H54 (cell line): ENCODE data around the gene SUGT1.
"Not testable (repeated sequence)": the region's sequence is repeated elsewhere in the genome, so short reads cannot be mapped to it uniquely, and the experiment has no call there.

Source experiments
- DNase-seq: peaks from one replicate; pipeline ENCODE4 v3.0.0; 2011; ENCODE audit warnings: low spot score, mixed read lengths; ENCODE audit not compliant: insufficient read length
- FAIRE-seq: peaks from 3 replicates; lab custom pipeline; 2011; peaks lifted over from hg19 to GRCh38; lab: Jason Lieb, UNC
- POLR2A ChIP-seq: IDR thresholded peaks from 2 replicates; pipeline ENCODE4 v1.6.1; 2011; ENCODE audit warnings: low read depth, mild to moderate bottlenecking, low read length

The SUGT1 gene

GRCh38 chr13:52644108-52644507, 8.5 kb upstream of the SUGT1 start:
- FAIRE-seq (no peak), DNase-seq (no peak)
- TF ChIP-seq POLR2A, result no peak

GRCh38 chr13:52646967-52647366, 5.7 kb upstream of the SUGT1 start:
- FAIRE-seq (no peak), DNase-seq (no peak)
- TF ChIP-seq POLR2A, result no peak

GRCh38 chr13:52650731-52651130, 1.9 kb upstream of the SUGT1 start:
- no peak for TF ChIP-seq POLR2A

GRCh38 chr13:52651897-52652195, 790 bp upstream of the SUGT1 start:
- FAIRE-seq (no peak), DNase-seq (peak; percentile 2)
- no peak; the same call in 1 of the 2 replicates for TF ChIP-seq POLR2A

More at GRCh38 chr13:52650731-52651130, 1.9 kb upstream of the SUGT1 start:
- DNase-seq (no peak), FAIRE-seq (no peak)

GRCh38 chr13:52652980-52653303, 306 bp downstream of the SUGT1 start:
- FAIRE-seq (no peak), DNase-seq (peak; percentile 7)
- TF ChIP-seq POLR2A, result no peak

GRCh38 chr13:52659340-52659739, 6.7 kb downstream of the SUGT1 start:
- TF ChIP-seq POLR2A, result no peak
- DNase-seq, result no peak
- FAIRE-seq, result no peak

- DNase-seq (no peak), FAIRE-seq (no peak)
- no peak for TF ChIP-seq POLR2A
Measured at GRCh38 chr13:52664272-52664671, 11.6 kb downstream of the SUGT1 start.

- no peak for FAIRE-seq
- no peak for DNase-seq
- no peak for TF ChIP-seq POLR2A
Measured at GRCh38 chr13:52665325-52665724, 12.7 kb downstream of the SUGT1 start.

- DNase-seq (no peak), FAIRE-seq (no peak)
- TF ChIP-seq POLR2A, result no peak
Measured at GRCh38 chr13:52669677-52670076, 17.0 kb downstream of the SUGT1 start.

GRCh38 chr13:52670726-52671125, 18.1 kb downstream of the SUGT1 start:
- FAIRE-seq (no peak), DNase-seq (no peak)
- TF ChIP-seq POLR2A, result no peak

- FAIRE-seq (no peak), DNase-seq (no peak)
- no peak for TF ChIP-seq POLR2A
Measured at GRCh38 chr13:52673465-52673864, 20.8 kb downstream of the SUGT1 start.

- FAIRE-seq (no peak), DNase-seq (no peak)
- no peak for TF ChIP-seq POLR2A
Measured at GRCh38 chr13:52677823-52678222, 25.2 kb downstream of the SUGT1 start.

GRCh38 chr13:52685806-52686205, 33.2 kb downstream of the SUGT1 start:
- FAIRE-seq, DNase-seq: not testable (repeated sequence)

GRCh38 chr13:52686376-52686775, 33.7 kb downstream of the SUGT1 start:
- FAIRE-seq, result no peak
- TF ChIP-seq POLR2A, result no peak
- no peak for DNase-seq

GRCh38 chr13:52695856-52696255, 43.2 kb downstream of the SUGT1 start:
- FAIRE-seq, result no peak
- TF ChIP-seq POLR2A, result no peak
- no peak for DNase-seq

GRCh38 chr13:52696566-52696965, 43.9 kb downstream of the SUGT1 start:
- no peak for TF ChIP-seq POLR2A
- no peak for FAIRE-seq
- no peak for DNase-seq
